Right lung (tissue), 5 donors: Measurements from ENCODE around the gene LPP. TPM values are rescaled to one million over a fixed set of nuclear protein-coding genes. Genes with fewer than 3 reads are reported as not detected.
A peak's percentile ranks its signal among the peaks of the same experiment; 100 is the strongest.

Experiments used
- DNase-seq, 2 donors: peaks; one replicate each; pipeline ENCODE4 v3.0.0-alpha.2; 2013
- polyA plus RNA-seq, 5 donors: library from polyadenylated mRNA; unstranded; fragments of 120-200 nt; gene quantifications; one replicate each; pipeline versions ENCODE4 v1.2.1 to v1.2.3, GENCODE V29; 2013; ENCODE audit warnings: inconsistent platforms in 1 of 5, low replicate concordance in 1 of 5; ENCODE audit not compliant: insufficient read length in 5 of 5, insufficient read depth in 1 of 5

Gene LPP
- polyA plus RNA-seq, 5 donors, result 14.9 to 27.2 (median 23.3) TPM

DNA sequence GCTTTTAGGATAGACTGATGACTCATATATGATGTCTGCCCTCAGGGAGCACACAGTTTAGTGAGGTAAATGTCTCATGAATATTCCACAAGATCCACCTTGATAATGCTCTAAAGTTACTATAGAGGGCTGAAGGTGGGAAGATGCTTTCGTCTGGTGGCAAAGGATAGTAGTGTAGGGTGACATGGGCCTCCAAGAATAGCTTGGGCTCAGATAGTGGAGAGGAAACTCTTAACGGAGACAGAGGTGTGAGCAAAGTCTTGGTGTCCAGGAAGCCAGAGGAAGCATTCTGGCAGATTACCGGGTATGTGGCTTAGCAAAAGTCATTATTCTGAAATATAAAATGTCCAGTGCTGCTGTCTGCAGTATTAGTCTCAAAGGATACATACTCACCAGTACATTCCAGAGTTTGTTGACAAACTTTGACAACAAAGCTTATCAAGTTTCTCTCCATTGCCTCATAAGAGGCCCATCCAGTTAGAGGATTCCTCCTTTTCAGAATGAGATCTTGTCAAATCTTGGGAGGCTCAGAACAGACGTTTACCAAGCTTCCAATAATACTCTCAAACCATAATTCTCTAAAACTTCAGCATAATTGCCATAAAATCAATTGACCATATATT lies 316.7 kb downstream of the LPP start:
- DNase-seq, result no peak

- DNase-seq, result no peak
These were observed 317.8 kb downstream of the LPP start for GRCh38 chr3:188471723-188472122.

GRCh38 chr3:188472336-188472735 lies 318.4 kb downstream of the LPP start:
- no peak for DNase-seq

DNA sequence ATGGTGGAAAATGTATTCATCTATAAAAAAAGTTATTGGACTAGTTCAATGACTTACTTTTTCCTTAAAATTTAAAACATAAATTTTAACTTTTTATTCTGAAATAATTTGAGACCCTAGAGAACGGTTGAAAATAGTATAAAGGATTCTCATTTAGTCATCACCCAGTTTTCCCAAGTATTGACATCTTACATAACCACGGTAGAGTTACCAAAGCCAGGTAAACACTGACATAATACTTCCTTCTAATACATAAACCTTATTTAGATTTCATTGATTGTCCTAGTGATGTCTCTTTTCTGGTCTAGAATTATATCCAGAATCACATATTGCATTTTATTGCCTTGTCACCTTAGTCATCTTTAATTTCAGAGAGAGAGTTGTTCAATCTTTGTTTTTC lies 319.1 kb downstream of the LPP start:
- no peak for DNase-seq

DNA sequence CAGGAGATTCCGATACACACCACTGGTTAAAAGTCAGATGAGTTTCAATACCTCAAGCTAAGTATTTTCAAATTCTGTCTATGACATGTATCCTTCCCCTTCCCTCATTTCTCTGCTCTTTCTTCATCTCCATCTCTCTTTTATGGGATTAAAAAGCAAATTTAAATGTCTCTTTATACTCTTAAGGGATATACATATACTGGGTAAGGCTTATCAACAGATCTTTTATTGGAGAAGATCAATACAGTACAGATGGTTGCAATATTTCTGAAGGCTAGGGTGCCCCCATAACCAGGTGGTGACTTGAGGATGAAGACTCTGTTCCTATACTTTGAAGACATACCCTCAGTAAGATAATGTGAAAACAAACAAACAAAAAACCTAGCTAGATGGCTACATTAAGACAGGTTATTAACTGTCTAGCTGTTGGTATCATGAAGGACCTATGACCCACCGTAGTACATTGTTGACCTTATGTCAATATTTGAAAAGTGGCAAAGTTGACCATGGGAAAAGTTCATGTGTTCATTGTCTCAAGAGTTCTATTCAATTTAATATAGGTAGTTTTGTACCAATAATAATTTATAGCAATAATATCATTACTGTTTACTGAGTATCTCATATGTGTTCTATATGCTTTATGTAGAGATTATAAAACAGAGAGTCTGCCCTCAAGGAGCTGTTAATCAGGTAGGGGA lies 319.8 kb downstream of the LPP start:
- DNase-seq, result no peak

GRCh38 chr3:188476935-188477334 lies 323.0 kb downstream of the LPP start:
- DNase-seq, result no peak

GRCh38 chr3:188480011-188480410 lies 326.1 kb downstream of the LPP start:
- DNase-seq, result no peak

DNA sequence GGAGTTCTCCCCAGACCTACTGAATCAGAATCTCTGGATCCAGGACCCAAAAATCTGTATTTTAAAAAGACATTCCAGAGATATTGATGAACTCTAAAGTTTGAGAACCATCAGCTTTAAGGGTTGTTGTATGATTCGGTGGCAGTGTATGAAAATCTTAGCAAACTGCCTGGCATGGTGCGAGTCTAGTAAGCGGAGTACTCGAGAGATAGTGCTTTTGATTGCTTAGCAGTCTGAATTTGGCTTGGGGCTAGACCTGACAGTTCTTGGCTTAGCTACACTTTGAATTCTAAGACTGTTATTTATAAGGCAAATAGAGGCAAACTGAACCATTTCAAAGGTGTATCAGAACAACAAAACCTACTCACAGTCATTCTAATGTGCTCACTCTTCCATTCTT lies 329.0 kb downstream of the LPP start:
- DNase-seq, result no peak

DNA sequence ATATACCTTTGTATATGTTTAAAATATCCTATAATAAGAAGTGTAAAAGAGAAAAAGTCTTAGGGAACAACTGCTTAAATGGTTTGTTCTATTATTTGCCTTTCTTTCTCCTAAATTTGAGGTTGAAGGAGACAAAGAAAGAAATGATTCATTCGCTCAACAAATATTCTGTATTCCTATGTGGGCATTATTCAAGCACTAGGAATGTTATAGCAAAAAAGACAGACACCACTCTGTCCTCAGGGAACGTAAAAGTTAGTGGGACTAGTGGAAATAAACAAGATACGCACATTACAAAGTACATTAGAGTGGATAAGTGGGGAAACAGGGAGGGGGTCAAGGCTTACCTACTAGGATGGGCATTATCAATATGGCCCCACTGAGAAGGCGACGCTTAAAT lies 332.2 kb downstream of the LPP start:
- DNase-seq, result no peak

DNA sequence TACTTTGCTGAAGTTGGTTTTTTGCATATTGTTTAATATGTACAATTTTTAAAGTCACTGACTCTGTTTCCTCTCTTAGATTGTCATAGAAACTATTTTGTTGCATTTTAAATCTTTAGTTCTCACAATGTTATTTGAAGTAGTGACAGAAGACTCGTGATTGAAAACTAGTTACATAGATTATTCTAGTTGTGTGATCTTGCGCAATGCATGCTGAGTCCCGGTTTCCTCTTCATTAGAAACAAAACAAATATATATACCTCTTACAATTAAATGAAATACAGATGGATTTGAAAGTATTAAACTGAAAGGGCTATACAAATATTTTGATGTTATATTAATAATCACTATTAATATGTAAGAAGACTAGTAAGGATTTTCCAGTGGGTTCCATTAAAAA lies 333.0 kb downstream of the LPP start:
- DNase-seq, result no peak

DNA sequence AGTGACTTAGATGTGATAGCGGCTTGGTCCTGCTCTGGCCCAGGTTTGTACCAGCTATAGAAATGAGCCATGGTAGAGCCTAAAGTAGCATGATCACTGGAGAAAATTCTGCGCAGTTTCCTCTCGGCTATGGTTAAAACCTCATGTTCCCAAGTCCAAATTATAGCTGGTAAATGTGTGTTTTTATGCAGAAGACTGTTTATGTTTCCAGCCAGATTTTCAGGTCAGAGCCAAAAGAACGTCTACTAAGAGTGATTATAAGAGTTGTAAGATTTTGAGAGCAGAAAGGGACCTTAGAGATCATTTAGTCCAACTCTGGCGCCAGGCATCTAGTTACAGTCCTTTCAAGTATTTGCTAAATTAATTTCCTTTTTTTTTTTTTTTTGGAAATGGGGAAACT lies 333.7 kb downstream of the LPP start:
- no peak for DNase-seq

DNA sequence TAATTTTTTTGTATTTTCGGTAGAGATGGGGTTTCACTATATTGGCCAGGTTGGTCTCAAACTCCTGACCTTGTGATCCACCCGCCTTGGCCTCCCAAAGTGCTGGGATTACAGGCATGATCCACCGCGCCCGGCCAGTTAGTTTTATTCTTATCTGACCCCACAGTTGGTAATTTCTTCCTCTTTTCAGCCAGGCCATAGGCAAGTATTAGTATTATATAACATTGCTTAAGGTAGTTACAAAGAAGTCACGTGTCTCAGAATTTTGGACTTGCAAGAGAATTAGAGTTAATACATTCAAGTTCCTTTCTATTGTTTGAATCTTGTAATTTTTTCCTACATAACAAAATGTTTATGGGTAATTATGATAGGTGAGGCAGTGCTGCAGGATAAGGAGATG lies 334.8 kb downstream of the LPP start:
- DNase-seq, result no peak

DNA sequence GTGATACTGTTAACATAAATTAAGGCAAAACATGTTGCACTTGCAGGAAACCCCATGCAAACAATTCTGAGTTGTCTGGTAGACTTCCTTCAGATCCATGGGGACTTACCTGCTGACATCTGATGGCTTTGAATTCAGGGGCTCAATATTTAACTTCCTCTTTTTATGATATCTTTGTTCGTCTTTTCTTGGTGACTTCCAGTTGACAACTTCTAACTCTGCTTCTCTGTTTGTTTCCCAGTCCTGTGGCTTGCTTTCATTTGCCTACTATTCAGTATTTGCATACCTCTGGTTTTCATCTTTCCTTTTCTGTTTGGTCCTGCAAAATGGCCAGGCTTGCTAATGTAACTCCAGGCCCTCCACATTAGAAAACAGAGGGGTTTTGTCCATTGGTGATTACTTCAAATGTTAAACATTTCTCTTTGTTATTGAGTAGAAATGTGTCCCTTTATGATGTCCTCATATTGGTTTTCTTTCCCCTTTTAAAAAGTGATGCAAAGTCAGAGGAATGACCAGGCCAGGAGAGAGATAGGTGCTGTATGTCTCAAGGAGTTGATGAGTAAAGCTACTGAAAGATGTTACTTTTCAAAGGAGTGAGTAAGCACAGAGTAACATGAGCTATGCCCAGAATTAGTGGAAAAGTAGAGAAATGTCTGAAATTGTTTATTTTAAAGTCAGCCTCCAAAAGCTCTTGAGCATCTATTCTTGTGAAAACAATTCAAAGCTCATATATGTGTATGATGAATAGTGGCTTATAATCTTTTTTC lies 335.9 kb downstream of the LPP start:
- no peak for DNase-seq

GRCh38 chr3:188490416-188490815 lies 336.5 kb downstream of the LPP start:
- no peak for DNase-seq

DNA sequence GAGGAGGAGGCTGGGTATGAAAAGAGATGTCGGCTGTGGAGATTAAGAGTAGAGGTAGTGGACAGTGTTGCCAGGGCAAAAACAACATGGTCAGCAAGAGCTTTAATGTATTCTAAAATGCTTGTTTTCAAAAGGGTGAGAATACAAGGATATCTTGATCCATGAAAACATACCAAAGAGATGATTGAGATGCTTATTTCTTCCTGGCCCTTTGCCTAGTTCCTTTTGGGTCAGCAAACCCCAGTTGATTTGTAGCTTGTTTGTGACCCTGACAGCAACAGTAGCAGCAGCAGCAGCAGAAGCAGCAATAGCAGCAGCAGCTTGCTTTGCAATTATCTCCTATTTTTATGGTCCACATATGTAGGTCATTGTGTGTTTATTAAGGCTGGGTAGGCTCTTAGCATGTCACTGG lies 337.3 kb downstream of the LPP start:
- DNase-seq, result peak; percentile 23 to 25

- DNase-seq, result no peak
These were observed 342.4 kb downstream of the LPP start for GRCh38 chr3:188496390-188496789.

DNA sequence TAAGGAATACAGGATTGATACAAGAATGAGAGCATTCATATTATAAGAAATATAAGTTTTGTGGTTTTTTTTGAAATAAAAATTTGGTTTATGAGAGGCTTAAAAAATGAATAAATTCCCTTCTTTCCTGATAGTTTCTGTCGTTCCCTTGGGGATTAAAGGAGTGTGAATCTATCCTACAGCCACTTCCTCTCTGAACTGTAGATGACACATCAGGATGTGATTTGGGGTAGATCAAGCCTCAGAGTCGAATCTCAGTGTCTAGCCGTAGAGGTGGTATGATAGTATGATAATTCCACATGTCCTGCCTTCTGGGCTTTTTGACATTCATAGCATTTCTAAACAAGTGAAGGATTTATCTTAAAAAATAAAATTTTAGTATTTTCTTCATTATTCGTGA lies 343.1 kb downstream of the LPP start:
- DNase-seq, result no peak

- DNase-seq, result no peak
These were observed 349.7 kb downstream of the LPP start for GRCh38 chr3:188503647-188504046.

DNA sequence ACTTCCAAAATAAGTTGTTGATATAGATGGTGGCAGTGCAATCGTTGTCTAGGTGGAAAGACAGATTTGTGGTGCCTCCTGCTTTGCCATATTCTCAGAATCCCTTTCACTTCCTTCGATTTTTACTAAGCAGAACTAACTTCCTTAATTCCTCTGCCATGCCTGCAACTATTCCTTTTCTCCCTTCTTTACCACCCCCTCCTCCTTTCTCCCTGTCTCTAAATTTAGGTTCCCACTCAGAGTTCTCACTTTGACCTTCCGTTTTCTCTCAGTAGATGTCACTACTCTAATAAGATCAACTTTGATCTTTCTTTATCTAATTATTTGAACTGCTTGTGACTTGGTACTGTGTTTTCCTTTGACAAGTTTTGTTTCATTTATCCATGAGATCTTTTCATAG lies 351.2 kb downstream of the LPP start:
- DNase-seq, result no peak

- no peak for DNase-seq
These were observed 352.0 kb downstream of the LPP start for GRCh38 chr3:188505911-188506310.

GRCh38 chr3:188506446-188506845 lies 352.5 kb downstream of the LPP start:
- DNase-seq, result no peak

DNA sequence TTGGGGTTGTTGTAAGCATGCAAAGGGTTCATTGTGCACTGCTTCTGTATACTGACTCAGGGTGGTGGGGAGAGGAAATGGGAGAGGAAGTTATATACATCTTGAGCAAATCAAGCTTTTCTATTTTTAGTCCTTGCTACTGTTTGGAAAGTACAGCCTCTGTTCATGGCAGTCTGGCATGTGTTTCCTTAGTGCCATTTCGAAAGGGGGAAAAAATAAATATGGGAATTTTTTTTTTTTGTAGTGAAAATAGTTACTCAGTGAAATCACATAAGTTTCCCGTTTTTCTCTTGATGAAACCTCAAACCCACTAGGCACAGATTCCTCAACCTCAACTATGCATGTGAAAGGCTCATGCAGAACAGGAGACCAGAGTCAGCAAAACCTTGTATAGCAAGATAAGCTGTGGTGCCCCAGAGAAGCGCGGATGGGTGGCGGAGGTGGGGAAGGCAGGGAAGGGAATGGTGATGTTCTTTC lies 353.3 kb downstream of the LPP start:
- peak in 1 of 2 donors; percentile 8 for DNase-seq

DNA sequence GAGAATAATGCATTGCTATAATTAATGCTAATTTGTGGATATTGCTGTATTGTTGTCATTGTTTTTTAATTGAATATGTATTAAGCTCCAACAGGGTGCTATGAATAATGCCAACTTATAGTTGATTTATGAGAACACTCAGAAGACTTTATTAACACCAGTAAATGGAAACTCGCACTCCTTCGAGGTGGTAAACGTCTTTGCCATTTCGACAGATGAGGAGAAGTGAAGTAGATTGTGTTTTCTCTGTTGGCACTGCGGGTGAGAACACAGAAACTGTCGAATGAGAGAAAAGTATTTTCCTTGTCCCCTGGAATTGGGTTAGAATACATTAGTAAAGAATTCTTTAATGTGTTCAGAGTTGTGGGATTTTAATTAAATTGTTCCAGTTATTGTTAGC lies 354.5 kb downstream of the LPP start:
- DNase-seq, result no peak
